ENCODE data around the gene SYDE1.
A peak's percentile ranks its signal among the peaks of the same experiment; 100 is the strongest.
"Not testable (repeated sequence)": the region's sequence is repeated elsewhere in the genome, so short reads cannot be mapped to it uniquely, and the experiment has no call there.

Gene SYDE1, protein sequence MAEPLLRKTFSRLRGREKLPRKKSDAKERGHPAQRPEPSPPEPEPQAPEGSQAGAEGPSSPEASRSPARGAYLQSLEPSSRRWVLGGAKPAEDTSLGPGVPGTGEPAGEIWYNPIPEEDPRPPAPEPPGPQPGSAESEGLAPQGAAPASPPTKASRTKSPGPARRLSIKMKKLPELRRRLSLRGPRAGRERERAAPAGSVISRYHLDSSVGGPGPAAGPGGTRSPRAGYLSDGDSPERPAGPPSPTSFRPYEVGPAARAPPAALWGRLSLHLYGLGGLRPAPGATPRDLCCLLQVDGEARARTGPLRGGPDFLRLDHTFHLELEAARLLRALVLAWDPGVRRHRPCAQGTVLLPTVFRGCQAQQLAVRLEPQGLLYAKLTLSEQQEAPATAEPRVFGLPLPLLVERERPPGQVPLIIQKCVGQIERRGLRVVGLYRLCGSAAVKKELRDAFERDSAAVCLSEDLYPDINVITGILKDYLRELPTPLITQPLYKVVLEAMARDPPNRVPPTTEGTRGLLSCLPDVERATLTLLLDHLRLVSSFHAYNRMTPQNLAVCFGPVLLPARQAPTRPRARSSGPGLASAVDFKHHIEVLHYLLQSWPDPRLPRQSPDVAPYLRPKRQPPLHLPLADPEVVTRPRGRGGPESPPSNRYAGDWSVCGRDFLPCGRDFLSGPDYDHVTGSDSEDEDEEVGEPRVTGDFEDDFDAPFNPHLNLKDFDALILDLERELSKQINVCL

DNA sequence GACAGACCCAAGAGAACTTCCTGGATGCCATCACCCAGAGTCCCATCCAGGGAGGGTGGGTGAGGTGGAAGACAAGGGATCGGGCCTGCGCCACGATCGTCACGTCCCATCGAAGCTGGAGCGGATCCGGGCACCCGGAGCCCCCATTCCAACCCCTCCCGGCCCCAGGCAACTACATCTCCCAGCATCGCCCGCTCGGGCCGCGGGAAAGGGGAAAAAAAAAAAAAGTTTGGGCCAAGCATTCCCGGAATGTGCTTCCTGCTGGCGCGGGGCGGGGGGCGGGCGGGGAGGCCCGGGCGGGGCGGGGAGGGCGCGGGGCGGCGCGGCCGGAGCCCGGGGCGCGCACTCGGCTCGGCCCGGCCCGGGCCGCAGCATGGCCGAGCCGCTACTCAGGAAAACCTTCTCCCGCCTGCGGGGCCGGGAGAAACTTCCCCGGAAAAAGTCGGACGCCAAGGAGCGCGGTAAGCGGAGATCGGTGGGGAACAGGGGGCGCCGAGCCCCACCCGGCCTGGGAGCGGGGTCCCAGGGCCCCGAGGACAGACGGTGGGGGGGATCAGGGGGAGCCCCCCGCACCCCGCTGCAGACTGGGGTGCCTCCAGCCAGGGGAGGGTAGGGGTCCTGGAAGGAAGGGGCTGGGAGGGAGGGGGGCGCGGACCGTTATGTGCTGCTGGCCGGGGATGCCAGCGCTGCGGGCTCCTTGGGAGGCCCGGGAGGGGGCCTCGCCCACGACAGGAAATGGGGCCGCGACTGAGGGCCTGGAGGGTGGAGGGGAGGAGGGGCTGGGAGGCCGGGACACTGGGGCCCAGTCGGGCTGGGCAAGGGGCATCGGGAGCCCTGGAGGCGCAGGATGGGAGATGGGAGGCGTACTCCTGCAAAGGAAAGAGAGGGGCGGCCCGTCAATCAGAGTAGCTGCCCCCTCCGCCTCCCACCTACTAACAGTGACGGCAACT, at the start of gene SYDE1:
TSS of gene SYDE1 (plus strand) at position 341 of the 950 bp plus-strand sequence. CDS start at position 374, 33 bp downstream.
- no peak for DNase-seq

DNA sequence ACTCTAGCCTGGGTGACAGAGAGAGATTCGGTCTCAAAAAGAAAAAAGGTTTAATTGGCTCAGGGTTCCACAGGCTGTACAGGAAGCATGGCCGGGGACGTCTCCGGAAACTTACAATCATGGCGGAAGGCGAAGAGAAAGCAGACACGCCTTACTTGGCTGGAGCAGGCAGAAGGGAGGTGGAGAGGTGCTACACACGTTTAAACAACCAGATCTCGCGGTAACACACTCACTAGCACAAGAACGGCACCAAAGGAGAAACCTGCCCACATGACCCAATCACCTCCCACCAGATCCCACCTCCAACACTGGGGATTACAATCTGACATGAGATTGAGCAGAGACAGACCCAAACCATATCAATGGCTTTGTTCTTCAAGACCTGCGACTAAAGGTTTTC, 45.2 kb upstream of the SYDE1 start:
- DNase-seq, result no peak

DNA sequence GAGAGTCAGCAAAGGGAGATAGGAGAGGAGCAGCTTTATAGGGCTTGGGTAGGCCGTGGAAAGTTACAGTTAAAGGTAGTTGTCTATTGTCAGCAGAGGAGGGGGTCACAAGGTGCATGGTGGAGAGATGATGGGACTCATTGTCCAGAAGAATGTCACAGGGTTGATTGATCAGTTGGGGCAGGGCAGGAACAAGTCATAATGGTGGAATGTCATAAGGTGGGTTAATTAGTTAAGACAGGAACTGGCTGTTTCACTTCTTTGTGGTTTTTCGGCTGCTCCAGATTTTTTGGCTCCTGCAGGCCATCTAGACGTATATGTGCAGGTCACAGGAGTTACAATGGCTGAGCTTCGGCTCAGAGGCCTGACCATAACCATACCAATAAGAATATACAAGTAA, 36.8 kb upstream of the SYDE1 start:
- not testable (repeated sequence) for DNase-seq

DNA sequence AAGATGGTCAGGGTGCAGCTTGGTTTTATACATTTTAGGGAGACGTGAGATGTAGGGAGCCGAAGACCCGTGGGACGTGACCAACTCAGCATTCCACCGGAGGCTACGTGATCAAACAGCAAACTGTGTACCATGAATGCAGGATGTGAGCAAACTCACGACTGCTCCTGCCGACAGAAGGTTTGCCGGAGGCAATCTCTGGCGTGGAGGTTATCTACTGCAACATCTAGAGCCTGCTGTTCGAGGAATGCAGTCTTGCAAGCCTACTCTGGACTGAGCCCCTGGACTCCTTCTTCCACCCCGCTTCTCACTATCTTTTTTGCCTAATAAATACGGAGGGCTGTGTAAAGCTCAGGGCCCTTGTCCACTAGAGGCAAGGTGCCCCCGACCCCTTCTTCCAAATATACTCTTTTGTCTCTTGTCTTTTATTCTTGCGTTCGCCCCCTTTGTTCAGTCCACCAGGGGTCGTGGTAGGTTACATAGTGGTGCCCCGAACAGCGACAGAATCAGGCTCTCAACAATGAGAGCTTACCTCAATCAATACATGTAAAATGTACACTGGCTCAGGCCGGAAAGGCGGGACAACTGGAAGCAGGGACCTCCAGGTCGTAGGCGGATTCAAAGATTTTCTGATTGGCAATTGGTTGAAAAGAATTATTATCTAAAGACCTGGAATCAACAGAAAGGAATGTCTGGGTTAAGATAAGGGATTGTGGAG, 34.1 kb upstream of the SYDE1 start:
- DNase-seq, result no peak

DNA sequence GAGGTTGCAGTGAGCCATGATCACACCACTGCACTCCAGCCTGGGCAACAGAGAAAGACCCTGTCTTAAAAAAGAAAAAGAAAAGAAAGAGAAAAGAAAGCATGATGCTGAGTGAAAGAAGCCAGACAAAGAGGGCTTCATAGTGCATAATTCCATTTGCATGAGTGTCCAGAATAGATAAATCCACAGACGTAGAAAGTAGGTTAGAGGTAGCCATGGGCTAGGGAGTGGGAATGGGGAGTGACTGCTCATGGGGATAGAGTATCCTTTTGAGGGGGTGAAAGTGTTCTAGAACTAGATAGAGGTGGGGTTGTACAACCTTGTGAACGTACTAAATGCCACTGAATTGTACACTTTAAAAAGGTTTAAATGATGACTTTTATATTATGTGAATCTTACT, 32.8 kb upstream of the SYDE1 start:
- DNase-seq, result no peak

DNA sequence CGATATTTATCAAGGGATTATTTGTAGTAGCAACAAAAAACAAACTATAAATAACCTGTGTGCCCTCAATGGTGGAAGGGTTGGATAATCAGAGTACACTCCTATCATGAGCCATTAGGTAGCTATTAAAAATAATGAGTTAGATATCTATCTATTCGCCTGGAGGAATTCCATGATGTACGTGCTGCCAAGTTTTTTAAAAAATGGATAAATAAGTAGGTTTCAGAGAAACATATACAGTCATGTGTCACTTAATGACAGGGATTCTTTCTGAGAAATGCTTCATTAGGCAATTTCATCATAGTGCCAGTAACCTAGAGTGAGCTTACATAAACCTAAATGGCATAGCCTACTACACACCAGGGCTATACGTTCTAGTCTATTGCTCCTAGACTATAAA, 31.4 kb upstream of the SYDE1 start:
- no peak for DNase-seq

DNA sequence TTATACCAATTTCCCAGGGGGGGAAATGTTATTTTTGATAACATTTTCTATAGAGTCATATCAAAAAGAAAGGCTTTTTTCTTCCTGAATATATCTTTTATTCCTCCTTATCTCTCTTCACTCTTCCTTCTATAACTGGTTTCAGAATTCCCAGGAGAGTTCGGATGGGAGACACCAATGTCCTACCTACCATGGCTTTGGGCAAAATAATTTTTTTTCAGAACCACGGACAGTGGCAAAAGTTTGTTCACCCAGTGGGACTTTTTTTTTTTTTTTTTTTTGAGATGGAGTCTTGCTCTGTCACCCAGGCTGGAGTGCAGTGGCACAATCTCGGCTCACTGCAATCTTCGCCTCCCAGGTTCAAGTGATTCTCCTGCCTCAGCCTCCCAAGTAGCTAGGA, 27.2 kb upstream of the SYDE1 start:
- not testable (repeated sequence) for DNase-seq

DNA sequence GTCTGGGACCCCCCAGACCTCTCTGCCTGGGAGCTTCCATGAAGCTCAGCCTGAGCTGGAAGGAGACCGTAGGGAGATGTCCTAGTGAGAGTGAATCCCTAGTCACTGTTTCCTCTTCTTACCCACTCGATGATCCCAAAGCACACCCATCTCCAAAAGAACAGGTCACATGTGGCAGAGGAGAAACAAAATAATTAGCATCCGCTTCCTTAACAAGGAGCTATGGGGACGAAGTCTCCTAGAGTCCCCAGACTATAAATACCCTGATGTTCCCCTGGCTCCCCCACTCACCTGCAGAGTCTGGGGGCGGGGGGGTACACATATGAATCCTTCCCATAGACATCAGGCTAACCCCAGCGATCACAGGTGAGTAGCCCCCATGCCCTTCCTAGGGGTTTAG, 25.3 kb upstream of the SYDE1 start, which contains the start of gene OR1I1:
TSS of gene OR1I1 (plus strand) at position 301 of the 400 bp plus-strand sequence. CDS start 4,855 bp downstream, outside the sequence.
- no peak for DNase-seq

DNA sequence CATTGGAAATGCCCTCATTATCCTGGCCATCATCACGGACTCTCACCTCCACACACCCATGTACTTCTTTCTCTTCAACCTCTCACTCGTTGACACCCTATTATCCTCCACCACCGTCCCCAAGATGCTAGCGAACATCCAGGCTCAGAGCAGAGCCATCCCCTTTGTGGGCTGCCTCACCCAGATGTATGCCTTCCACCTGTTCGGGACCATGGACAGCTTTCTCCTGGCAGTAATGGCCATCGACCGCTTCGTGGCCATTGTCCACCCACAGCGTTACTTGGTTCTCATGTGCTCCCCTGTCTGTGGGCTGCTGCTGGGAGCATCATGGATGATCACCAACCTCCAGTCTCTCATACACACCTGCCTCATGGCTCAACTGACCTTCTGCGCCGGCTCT, 20.0 kb upstream of the SYDE1 start:
- DNase-seq, result no peak

DNA sequence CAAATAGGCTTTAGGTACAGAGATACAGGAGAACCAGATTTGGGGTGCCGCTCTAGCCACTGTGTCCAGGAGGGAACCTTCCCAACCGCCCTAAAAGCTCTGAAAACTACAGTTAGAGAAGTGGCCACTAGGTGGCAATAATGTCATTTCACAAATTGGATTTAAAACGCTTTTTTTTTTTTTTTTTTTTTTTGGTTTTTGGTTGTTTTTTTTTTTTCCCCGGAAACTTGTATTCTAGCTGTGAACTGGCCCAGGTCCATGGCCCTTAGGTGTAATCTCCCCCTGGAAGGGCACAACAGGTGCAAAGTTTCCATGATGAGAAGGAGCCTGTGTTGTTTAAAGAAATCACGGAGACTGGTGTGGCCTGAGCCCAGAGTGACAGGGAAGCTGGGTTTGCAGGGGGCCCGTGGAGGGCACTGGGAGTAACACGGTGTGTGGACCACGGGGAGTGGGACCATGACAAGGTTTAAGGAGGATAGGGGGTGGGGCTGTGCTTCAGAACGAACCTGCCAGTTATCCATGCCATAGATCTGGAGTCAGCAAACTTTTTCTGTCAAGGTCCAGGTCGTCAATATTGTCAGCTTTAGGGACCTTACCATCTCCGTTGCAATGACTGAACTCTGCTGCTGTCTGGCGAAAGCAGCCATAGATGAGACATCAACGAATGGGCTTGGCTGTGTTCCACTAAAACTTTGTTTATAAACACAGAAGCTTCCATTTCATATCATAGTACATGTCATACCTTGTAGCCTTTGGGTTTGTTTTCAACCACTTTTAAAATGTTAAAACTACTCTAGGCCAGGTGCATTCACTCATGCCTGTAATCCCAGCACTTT, 15.1 kb upstream of the SYDE1 start:
- DNase-seq, result peak in 1 of 2 experiments; percentile 1

DNA sequence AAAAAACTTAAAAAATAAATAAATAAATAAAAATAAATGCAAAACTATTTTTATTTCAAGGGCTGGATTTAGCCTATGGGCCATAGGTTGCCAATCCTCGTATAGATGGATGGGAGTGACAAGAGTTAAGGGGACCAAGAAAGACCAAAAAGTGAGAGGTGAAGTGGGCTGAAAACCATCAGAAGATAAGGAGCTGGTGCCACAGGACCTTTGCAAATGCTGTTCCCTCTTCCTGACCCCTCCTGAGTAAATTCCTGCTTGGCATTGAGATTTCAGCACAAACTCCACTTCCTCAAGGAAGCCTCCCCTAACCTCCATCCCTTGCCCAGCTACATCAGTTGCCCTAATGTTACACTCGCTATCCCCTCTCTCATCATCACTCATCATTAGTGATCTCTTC, 14.2 kb upstream of the SYDE1 start:
- DNase-seq, result no peak

DNA sequence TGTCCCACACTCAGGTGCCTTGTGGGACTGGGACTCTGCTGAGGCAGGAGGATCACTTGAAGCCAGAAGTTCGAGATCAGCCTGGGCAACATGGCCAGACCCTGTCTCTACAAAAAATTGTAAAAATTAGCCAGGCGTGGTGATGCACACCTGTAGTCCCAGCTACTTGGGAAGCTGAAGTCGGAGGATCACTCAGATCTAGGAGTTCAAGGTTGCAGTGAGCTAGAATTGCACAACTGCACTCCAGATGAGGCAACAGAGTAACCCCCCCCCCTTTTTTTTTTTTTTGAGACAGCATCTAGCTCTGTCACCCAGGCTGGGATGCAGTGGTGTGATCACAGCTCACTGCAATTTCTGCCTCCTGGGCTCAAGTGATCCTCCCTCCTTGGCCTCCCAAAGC, 11.0 kb upstream of the SYDE1 start:
- DNase-seq, result no peak

DNA sequence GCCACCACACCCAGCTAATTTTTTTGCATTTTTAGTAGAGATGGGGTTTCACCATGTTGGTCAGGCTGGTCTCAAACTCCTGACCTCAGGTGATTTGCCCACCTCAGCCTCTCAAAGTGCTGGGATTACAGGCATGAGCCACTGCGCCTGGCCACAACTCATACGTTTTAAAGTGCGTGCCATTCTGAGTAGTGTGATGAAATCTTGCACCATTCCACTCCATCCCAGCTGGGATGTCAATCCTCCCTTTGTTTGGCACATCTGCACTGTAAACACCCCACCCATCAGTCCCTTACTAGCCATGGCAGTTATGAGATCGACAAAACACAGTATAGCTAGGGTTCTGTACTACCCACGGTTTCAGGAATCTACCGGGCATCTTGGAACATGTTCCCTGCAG, 9.2 kb upstream of the SYDE1 start:
- DNase-seq, result not testable (repeated sequence)

DNA sequence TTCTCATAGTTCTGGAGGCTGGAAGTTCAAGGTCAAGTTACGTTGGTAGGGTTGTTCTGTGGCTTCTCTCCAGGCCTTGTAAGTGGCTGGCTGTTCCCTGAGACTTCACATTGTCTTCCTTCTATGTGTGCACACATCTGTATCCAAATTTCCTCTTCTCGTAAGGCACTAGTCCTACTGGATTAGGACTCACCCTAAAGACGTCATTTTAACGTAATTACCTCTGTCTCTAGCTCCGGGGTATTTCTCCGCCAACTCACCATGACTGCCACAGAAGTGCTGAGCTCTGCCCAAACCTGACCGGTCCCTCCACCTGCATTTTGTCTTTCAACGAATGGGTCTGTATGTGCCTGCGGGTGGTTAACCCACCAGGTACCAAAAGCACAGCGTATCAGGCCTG, 8.7 kb upstream of the SYDE1 start:
- no peak for DNase-seq

DNA sequence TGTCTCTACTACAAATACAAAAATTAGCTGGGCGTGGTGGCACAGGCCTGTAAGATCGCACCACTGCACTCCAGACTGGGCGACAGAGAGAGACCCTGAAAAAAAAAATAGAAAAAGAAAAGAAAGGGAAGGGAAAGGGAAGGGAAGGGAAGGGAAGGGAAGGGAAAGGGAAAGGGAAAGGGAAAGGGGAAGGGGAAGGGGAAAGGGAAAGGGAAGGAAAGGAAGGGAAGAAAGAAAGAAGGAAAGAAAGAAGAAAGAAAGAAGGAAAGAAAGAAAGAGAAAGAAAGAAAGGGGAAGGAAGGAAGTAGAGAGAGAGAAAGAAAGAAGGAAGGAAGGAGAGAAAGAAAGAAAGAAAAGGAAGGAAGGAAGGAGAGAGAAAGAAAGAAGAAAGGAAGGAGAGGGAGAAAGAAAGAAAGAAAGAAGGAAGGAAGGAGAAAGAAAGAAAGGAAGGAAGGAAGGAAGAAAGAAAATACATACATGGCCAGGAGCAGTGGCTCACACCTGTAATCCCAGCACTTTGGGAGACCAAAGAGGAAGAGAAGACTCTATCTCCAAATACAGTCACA, 8.1 kb upstream of the SYDE1 start:
- no peak for DNase-seq

DNA sequence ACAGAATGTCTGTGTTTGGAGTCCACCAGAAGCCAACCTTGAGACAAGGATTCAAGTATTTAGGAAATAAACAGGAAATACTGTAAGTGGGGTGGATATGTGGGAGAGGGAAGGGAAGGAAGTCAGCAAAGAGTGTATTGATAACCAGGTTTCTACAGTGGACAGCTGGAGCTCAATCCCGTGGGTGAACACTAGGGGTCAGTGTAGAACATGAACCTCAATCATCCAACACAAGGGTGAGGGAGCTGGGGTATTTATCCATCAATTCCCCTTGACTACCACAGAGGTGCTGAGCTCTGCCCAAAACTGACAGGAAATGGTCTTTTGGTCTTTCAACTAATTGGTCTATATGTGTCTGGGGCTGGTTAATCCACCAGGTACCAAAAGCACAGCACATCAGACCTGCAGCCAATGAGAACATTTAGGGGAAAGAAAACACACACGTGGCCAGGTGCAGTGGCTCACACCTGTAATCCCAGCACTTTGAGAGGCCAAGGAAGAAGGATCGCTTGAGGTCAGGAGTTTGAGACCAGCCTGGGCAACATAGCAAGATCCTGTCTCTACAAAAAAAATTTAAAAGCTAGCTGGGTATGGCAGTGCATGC, 5.6 kb upstream of the SYDE1 start:
- DNase-seq, result no peak

DNA sequence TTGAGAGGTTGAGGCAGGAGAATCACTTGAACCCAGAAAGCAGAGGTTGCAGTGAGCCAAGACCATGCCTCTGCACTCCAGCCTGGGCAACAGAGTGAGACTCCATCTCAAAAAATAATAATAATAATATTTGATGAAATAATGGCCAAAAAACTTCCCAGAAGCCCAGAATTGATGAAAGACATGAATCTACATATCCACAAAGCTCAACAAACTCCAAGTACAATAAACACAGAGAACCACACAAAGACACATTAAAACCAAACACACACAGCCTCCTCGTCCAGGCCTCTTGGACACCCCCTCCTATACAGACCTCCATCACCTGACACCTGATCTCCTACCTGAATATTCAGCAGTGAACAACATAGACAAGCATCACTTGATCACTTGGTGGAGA, 3.2 kb upstream of the SYDE1 start:
- DNase-seq, result no peak

DNA sequence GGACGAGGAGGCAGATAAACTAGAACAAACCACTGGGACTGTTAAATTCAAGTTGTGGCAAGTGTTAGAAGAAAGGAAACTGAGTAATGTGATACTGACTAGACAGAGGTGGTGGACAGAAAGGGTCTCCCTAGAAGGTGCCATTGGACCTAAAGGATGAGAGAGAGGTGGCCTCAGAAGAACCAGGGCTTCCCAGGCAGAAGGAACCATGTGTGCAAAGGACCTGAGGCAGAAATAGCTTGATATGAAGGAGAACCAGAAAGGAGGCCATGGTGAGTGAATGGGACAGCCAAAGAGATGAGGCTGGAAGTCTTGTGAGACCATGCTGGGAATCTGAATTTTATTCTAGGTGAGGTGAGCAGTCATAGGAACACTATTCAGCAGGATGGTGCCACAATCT, 2.8 kb upstream of the SYDE1 start:
- no peak for DNase-seq

DNA sequence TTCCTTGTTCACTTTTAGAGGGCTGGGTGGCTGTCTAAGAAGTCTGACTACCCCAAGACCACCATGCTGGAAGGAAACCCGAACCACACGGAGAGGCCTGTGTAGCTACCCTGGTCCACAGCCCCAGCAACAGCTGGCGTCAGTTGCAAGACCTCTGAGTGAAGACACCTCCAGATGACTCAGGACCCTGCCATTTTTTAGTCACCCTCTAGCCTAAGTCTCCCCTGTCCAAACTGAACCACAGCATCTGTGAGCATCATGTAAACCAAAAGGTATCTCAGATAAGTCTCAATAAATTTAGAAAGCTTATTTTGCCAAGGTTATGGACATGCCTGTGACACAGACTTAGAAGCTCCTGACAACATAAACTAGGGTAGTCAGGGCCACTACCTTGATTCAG, 2.2 kb upstream of the SYDE1 start:
- no peak for DNase-seq

DNA sequence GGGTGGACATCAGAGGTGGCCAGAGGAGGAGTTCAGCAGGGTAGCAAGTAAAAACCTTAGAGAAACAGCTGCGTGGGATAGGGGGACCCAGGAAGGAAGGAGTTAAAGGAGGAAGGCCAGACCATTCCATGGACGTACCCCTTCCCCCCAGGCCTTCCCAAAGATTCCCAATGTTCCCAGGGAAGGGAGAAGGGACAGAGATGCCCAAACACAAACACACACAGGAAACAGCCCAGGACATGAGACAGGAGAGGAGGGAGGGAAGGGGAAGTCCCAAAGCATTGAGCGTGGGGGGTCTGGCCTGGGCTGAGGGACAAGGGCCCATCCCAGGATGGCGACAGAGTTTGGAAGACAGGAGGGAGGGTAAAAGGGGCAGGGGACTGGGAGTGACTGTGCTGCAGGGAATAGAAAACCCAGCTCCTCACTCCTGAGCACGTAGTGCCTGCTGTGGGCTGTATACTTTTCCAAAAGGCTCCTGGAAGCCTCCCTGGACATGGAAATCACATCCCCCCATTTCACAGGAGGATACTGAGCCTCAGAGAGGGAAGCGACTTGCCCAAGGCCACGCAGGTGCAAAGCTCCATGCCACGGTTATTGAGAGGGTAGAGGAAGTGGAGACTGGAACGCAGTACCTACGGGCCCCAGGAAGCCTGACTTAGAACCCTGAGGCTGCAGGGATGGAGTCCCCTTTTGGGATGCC, 1.1 kb downstream of the SYDE1 start:
- no peak for DNase-seq
